IMR-90 (cell line): Measurements from ENCODE around the gene RFX5.

Experiments
- BHLHE40 ChIP-seq: fragments of 150-350 bp; IDR thresholded peaks from 2 replicates; pipeline ENCODE4 v1.6.1; 2016; ENCODE audit warnings: mild to moderate bottlenecking, low read depth, low read length
- CHD1 ChIP-seq: IDR thresholded peaks from 2 replicates; pipeline ENCODE4 v1.6.1; 2012; ENCODE audit warnings: low read depth, low read length, improper control_type of control experiment
- ELK1 ChIP-seq: fragments of 150-350 bp; IDR thresholded peaks from 2 replicates; pipeline ENCODE4 v1.6.1; 2016; ENCODE audit warnings: low read depth, mild to moderate bottlenecking, low read length, moderate library complexity, borderline replicate concordance
- FOS ChIP-seq: fragments of 150-350 bp; IDR thresholded peaks from 2 replicates; pipeline ENCODE4 v1.6.1; 2016; ENCODE audit warnings: low read depth, low read length
- MAZ ChIP-seq: IDR thresholded peaks from 2 replicates; pipeline ENCODE4 v1.6.1; 2012; ENCODE audit warnings: low read depth, mild to moderate bottlenecking, low read length, improper control_type of control experiment, moderate library complexity, borderline replicate concordance
- NFE2L2 ChIP-seq: fragments of 150-350 bp; IDR thresholded peaks from 2 replicates; pipeline ENCODE4 v1.6.1; 2016; ENCODE audit warnings: low read depth, mild to moderate bottlenecking, low read length
- POLR2A ChIP-seq: IDR thresholded peaks from 2 replicates; pipeline ENCODE4 v1.6.1; 2012; ENCODE audit warnings: mild to moderate bottlenecking, low read depth, low read length
- RFX5 ChIP-seq: IDR thresholded peaks from 2 replicates; pipeline ENCODE4 v1.8.0; 2012; ENCODE audit warnings: low read depth, mild to moderate bottlenecking, low read length, moderate library complexity
- TF ChIP-seq, protein P1 (sequence below): conservative IDR thresholded peaks from 2 replicates; pipeline ENCODE4 v1.5.1; 2012; ENCODE audit warnings: mild to moderate bottlenecking, low read depth, low read length, improper control_type of control experiment

GRCh38 chr1:151346769-151347522 lies at the start of gene RFX5:
- TF ChIP-seq, protein P1, sequence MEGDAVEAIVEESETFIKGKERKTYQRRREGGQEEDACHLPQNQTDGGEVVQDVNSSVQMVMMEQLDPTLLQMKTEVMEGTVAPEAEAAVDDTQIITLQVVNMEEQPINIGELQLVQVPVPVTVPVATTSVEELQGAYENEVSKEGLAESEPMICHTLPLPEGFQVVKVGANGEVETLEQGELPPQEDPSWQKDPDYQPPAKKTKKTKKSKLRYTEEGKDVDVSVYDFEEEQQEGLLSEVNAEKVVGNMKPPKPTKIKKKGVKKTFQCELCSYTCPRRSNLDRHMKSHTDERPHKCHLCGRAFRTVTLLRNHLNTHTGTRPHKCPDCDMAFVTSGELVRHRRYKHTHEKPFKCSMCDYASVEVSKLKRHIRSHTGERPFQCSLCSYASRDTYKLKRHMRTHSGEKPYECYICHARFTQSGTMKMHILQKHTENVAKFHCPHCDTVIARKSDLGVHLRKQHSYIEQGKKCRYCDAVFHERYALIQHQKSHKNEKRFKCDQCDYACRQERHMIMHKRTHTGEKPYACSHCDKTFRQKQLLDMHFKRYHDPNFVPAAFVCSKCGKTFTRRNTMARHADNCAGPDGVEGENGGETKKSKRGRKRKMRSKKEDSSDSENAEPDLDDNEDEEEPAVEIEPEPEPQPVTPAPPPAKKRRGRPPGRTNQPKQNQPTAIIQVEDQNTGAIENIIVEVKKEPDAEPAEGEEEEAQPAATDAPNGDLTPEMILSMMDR = no peak
- TF ChIP-seq POLR2A (peak; percentile 73), BHLHE40 (peak; percentile 90), ELK1 (no peak), CHD1 (peak; percentile 68; the same call in 1 of the 2 replicates), FOS (no peak), MAZ (peak; percentile 90), RFX5 (peak; percentile 98), NFE2L2 (no peak)
